ENCODE results near the gene MS4A4E.
"Not testable (repeated sequence)": the region's sequence is repeated elsewhere in the genome, so short reads cannot be mapped to it uniquely, and the experiment has no call there.

MS4A4E gene

DNA sequence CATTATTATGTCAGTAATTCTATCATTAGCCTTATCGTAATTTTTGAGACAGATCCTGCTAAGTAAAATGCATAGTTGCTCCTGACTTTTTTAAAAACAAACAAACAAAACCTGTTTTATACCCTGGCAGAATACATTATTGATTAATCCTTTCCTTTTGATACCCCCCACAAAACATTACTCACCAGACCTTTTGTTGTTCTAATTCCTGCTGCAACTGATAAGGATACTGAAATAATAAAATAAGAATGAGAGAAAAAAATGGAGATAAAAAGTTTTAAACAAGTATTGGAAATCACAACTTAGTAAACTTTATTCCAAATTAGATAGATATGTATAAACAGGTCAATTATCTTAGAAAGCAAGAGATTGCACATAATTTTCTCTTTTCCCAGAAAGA is 28.6 kb downstream of the MS4A4E start:
- no peaks in the 10 kb centered on the region for H3K36me3 ChIP-seq (ENCODE audit: insufficient read depth, low read length)
- 94% methylated on average over 1 of the region's 1 CpG for WGBS
- H3K27ac ChIP-seq (ENCODE audit: low read depth, low read length), result no peak overlapping the region
- H3K9ac ChIP-seq (ENCODE audit: low read depth, low read length), result no peak overlapping the region
- no peaks in the 10 kb centered on the region for H3K4me1 ChIP-seq (ENCODE audit: insufficient read depth, low read length)
- no peaks in the 10 kb centered on the region for H3K27me3 ChIP-seq (ENCODE audit: insufficient read depth, low read length)
- H3K9me3 ChIP-seq (ENCODE audit: insufficient read depth, low read depth, low read length), result no peaks in the 10 kb centered on the region
- no peak overlapping the region for H3K4me3 ChIP-seq (ENCODE audit: low read length)

DNA sequence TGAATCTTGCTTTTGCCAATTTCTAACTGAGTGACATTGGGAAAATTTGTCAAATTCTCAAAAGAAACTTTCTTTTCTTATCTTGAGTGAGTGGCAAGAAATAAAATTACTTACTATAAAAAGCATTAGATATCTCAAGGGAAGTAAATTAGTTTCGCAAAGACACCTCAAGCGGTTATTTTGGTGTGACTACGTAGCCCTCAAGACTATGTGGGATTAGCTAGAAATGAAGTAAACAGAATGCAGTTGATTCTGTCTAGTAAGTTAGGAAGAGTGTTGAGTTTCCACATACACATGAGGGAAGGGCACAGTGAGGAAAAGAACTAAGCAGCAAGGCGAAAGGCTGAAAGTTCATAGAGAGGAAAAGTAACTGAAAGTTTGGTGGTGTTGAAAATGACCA is 31.7 kb downstream of the MS4A4E start:
- Histone ChIP-seq H3K27ac (ENCODE audit: low read depth, low read length) (no peak overlapping the region), H3K9ac (ENCODE audit: low read depth, low read length) (no peak overlapping the region), H3K4me1 (ENCODE audit: insufficient read depth, low read length) (peaks cover 11% of the 10 kb centered on the region; the same call in 1 of the 2 replicates), H3K9me3 (ENCODE audit: insufficient read depth, low read depth, low read length) (no peaks in the 10 kb centered on the region), H3K27me3 (ENCODE audit: insufficient read depth, low read length) (no peaks in the 10 kb centered on the region), H3K4me3 (ENCODE audit: low read length) (no peak overlapping the region), H3K36me3 (ENCODE audit: insufficient read depth, low read length) (no peaks in the 10 kb centered on the region)
- WGBS, result 98% methylated on average over 4 of the region's 4 CpGs

DNA sequence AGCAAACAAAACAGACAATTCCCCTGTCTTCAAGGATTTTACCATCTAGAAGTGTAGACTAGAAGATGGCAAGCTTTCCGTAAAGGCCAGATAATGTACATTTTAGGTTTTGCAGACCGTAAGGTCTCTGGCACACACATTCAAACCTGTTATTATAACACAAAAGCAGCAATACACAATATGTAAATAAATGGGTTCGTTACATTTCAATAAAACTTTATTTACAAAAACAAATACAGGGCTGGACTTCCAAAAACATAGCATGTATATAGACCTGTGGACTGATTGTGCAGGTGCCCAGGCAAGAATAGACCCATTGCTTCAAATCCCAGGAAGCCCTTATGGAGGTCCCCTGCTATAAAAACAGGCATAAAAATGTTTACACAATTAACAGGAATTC is 33.0 kb downstream of the MS4A4E start:
- Histone ChIP-seq H3K27ac (ENCODE audit: low read depth, low read length) (no peak overlapping the region), H3K9me3 (ENCODE audit: insufficient read depth, low read depth, low read length) (no peaks in the 10 kb centered on the region), H3K27me3 (ENCODE audit: insufficient read depth, low read length) (no peaks in the 10 kb centered on the region), H3K36me3 (ENCODE audit: insufficient read depth, low read length) (no peaks in the 10 kb centered on the region), H3K4me3 (ENCODE audit: low read length) (no peak overlapping the region), H3K9ac (ENCODE audit: low read depth, low read length) (no peak overlapping the region), H3K4me1 (ENCODE audit: insufficient read depth, low read length) (peaks cover 11% of the 10 kb centered on the region; the same call in 1 of the 2 replicates)
- 97% methylated on average over 3 of the region's 3 CpGs for WGBS

DNA sequence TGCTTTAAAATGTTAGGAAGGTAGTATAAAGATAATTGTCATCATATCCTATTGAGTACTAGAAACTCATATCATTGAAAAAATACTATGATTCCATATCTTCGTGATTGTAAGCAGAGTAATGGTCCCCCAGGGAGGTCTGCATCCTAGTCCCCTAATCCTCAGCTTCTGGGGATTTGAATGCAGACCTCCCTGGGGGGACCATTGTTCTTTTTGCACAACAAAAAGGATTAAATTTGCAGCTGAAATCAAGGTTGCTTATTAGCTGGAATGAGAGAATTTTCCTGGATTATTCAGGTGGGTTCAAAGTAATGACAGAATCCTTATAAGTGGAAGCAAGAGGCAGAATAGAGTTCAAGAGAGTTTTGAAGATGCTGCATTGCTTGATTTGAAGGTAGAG is 34.0 kb downstream of the MS4A4E start:
- Histone ChIP-seq H3K4me1 (ENCODE audit: insufficient read depth, low read length) (peaks cover 11% of the 10 kb centered on the region; the same call in 1 of the 2 replicates), H3K4me3 (ENCODE audit: low read length) (no peak overlapping the region), H3K27me3 (ENCODE audit: insufficient read depth, low read length) (no peaks in the 10 kb centered on the region), H3K27ac (ENCODE audit: low read depth, low read length) (no peak overlapping the region), H3K9me3 (ENCODE audit: insufficient read depth, low read depth, low read length) (no peaks in the 10 kb centered on the region), H3K9ac (ENCODE audit: low read depth, low read length) (no peak overlapping the region), H3K36me3 (ENCODE audit: insufficient read depth, low read length) (no peaks in the 10 kb centered on the region)
- WGBS, result 31% methylated on average over 1 of the region's 1 CpG

DNA sequence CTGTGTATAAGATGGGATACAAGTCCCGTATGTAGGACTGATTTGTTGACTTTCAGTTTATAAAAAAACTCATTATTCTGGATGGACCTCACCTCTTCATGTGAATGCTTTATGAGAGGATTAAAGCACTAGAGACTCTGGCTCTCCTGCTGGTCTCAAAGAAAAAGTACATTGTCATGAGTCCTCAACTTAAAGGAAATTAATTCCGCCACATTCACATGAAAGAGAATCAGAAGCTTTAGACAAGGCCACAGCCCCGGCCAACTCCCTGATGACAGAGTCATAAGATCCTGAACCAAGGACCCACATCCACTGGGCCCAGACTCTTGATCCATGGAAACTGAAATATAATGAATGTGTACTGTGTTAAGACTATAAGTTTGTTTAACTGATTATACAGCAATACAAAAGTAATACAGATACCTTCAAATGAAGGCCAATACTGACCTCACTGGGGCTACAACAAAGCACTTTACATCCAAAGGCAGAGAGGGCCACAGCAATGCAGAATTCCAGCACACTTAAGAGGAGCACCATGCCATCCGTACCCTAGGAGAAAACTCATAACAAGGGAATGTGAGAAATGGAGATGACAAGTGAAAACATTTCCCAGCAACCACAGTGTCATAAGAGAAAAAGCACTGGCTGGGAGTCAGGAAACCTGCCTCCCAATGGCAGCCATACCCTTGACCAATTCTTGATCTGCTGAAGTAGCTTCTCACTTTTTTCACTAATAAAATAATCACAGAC is 34.6 kb downstream of the MS4A4E start:
- H3K36me3 ChIP-seq (ENCODE audit: insufficient read depth, low read length), result no peaks in the 10 kb centered on the region
- no peaks in the 10 kb centered on the region for H3K9me3 ChIP-seq (ENCODE audit: insufficient read depth, low read depth, low read length)
- 88% methylated on average over 2 of the region's 4 CpGs for WGBS
- no peak overlapping the region for H3K4me3 ChIP-seq (ENCODE audit: low read length)
- peaks cover 11% of the 10 kb centered on the region; the same call in 1 of the 2 replicates for H3K4me1 ChIP-seq (ENCODE audit: insufficient read depth, low read length)
- no peak overlapping the region for H3K27ac ChIP-seq (ENCODE audit: low read depth, low read length)
- H3K27me3 ChIP-seq (ENCODE audit: insufficient read depth, low read length), result no peaks in the 10 kb centered on the region
- no peak overlapping the region for H3K9ac ChIP-seq (ENCODE audit: low read depth, low read length)

DNA sequence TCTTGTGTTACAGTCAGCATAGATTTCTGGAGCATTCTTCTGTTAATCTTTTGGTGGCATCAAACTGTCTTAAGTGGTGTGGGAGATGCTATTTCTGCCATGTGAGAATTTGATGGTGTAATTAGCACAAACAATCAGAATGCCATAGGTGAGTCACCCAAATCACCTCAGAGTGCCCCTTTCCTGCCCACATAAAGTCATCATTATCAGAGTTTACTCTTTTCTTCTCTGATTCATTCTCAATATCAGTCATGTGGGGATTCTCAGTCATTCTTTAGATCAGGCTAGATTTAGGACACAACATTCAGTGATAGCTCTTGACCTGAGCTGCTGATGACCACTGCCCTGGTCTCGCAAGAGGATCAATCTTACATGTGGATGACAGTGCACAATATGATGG is 36.3 kb downstream of the MS4A4E start:
- H3K4me3 ChIP-seq (ENCODE audit: low read length), result no peak overlapping the region
- WGBS, result 93% methylated on average over 1 of the region's 1 CpG
- H3K27me3 ChIP-seq (ENCODE audit: insufficient read depth, low read length), result no peaks in the 10 kb centered on the region
- peaks cover 9% of the 10 kb centered on the region for H3K9me3 ChIP-seq (ENCODE audit: insufficient read depth, low read depth, low read length)
- H3K27ac ChIP-seq (ENCODE audit: low read depth, low read length), result no peak overlapping the region
- H3K9ac ChIP-seq (ENCODE audit: low read depth, low read length), result no peak overlapping the region
- peaks cover 11% of the 10 kb centered on the region; the same call in 1 of the 2 replicates for H3K4me1 ChIP-seq (ENCODE audit: insufficient read depth, low read length)
- no peaks in the 10 kb centered on the region for H3K36me3 ChIP-seq (ENCODE audit: insufficient read depth, low read length)

DNA sequence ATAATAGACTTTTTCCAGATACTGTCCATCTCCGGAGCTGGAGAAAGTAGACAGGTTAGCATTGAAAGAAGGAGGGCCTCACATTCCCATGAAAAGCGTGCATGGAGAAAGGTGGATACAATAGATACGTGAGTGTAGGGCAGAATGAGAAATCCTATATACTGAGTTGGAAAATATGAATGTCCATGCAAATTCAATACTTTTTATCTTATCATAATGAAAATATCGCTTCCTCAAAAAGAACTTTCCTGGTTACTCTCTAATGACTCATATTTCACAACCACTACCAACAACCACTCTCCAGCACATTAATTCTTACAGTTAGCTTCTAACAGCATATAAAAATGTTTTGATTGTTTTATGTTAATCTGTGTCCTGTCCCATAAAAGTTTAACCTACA is 38.0 kb downstream of the MS4A4E start:
- no peak overlapping the region for H3K9ac ChIP-seq (ENCODE audit: low read depth, low read length)
- no peak overlapping the region for H3K27ac ChIP-seq (ENCODE audit: low read depth, low read length)
- 90% methylated on average over 4 of the region's 4 CpGs for WGBS
- H3K36me3 ChIP-seq (ENCODE audit: insufficient read depth, low read length), result no peaks in the 10 kb centered on the region
- H3K4me3 ChIP-seq (ENCODE audit: low read length), result no peak overlapping the region
- peaks cover 11% of the 10 kb centered on the region; the same call in 1 of the 2 replicates for H3K4me1 ChIP-seq (ENCODE audit: insufficient read depth, low read length)
- no peaks in the 10 kb centered on the region for H3K27me3 ChIP-seq (ENCODE audit: insufficient read depth, low read length)
- H3K9me3 ChIP-seq (ENCODE audit: insufficient read depth, low read depth, low read length), result peaks cover 9% of the 10 kb centered on the region

DNA sequence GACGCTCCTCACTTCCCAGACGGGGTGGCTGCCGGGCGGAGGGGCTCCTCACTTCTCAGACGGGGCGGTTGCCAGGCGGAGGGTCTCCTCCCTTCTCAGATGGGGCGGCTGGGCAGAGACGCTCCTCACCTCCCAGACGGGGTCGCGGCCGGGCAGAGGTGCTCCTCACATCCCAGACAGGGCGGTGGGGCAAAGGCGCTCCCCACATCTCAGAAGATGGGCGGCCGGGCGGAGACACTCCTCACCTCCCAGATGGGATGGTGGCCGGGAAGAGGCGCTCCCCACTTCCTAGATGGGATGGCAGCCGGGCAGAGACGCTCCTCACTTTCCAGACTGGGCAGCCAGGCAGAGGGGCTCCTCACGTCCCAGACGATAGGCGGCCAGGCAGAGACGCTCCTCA is 41.6 kb downstream of the MS4A4E start:
- not testable (repeated sequence) for H3K9me3 ChIP-seq (ENCODE audit: insufficient read depth, low read depth, low read length); H3K4me1 ChIP-seq (ENCODE audit: insufficient read depth, low read length); H3K9ac ChIP-seq (ENCODE audit: low read depth, low read length); H3K4me3 ChIP-seq (ENCODE audit: low read length); H3K27ac ChIP-seq (ENCODE audit: low read depth, low read length); H3K27me3 ChIP-seq (ENCODE audit: insufficient read depth, low read length); H3K36me3 ChIP-seq (ENCODE audit: insufficient read depth, low read length)
- WGBS, result 95% methylated on average over 19 of the region's 26 CpGs

DNA sequence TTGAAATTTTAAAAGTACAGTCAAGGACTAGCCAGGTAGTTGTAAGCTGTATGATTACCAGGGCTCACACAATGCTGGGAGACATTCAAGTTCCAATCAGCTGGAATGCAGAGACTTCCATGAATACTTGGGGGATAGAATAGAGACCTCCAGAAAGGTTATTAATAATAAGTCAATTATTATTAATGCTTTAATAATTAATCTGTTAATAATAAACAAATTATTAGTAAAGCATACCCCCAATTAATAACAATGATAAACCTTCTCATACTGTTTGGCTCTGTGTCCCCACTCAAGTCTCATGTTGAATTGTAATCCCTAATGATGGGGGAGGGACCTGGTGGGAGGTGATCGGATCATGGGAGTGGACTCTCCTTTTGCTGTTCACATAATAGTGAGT is 45.5 kb downstream of the MS4A4E start:
- peaks cover 4% of the 10 kb centered on the region; the same call in 1 of the 2 replicates for H3K4me1 ChIP-seq (ENCODE audit: insufficient read depth, low read length)
- WGBS, result 100% methylated on average over 1 of the region's 1 CpG
- peaks cover 7% of the 10 kb centered on the region for H3K9me3 ChIP-seq (ENCODE audit: insufficient read depth, low read depth, low read length)
- H3K27me3 ChIP-seq (ENCODE audit: insufficient read depth, low read length), result no peaks in the 10 kb centered on the region
- no peak overlapping the region for H3K9ac ChIP-seq (ENCODE audit: low read depth, low read length)
- no peak overlapping the region for H3K4me3 ChIP-seq (ENCODE audit: low read length)
- H3K36me3 ChIP-seq (ENCODE audit: insufficient read depth, low read length), result no peaks in the 10 kb centered on the region
- H3K27ac ChIP-seq (ENCODE audit: low read depth, low read length), result no peak overlapping the region

DNA sequence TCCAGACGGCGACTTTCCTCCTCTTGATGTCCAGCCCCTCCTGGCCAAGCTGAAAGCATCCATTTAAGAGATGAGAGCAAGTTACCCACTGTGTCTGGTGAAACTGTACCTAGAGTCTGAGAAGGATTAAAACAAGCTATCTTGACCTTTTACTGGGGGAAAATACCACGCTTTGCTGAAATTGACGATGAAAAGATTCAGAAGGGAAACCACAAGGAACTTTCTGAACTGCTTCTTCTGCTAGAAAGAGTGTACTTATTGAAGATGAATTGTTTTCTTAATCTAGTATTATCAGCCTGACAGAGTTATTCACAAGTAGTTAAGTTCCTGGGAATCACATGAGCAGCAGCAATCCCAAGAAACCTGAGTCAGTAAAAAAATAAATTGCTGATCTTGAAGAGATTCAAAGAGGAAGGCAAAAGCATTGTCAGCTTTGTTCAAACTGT is 47.0 kb downstream of the MS4A4E start:
- 88% methylated on average over 4 of the region's 4 CpGs for WGBS
- no peaks in the 10 kb centered on the region for H3K36me3 ChIP-seq (ENCODE audit: insufficient read depth, low read length)
- H3K9ac ChIP-seq (ENCODE audit: low read depth, low read length), result no peak overlapping the region
- peaks cover 4% of the 10 kb centered on the region; the same call in 1 of the 2 replicates for H3K4me1 ChIP-seq (ENCODE audit: insufficient read depth, low read length)
- H3K27me3 ChIP-seq (ENCODE audit: insufficient read depth, low read length), result no peaks in the 10 kb centered on the region
- no peak overlapping the region for H3K27ac ChIP-seq (ENCODE audit: low read depth, low read length)
- no peak overlapping the region for H3K4me3 ChIP-seq (ENCODE audit: low read length)
- no peaks in the 10 kb centered on the region; the same call in 1 of the 2 replicates for H3K9me3 ChIP-seq (ENCODE audit: insufficient read depth, low read depth, low read length)

DNA sequence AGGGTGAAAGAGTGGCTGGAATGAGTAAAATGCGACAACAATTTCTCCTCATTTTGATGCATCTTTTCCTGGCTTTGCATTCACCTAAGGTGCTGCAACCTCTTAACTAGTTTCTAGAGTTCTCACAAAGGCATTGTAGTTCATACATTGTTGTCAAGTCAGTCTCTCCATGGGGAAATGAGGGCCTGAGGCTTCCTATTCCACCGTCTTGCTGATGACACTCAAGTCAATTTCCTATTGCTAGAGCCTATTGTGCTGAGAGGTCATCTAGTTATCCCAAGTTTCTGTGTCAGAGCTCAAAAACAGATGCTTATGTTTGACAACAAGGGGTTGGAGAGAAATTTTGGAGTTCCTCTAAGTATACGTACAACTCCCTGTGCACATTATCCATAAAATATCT is 48.4 kb downstream of the MS4A4E start:
- Histone ChIP-seq H3K9me3 (ENCODE audit: insufficient read depth, low read depth, low read length) (no peaks in the 10 kb centered on the region; the same call in 1 of the 2 replicates), H3K27me3 (ENCODE audit: insufficient read depth, low read length) (no peaks in the 10 kb centered on the region), H3K27ac (ENCODE audit: low read depth, low read length) (no peak overlapping the region), H3K4me3 (ENCODE audit: low read length) (no peak overlapping the region), H3K9ac (ENCODE audit: low read depth, low read length) (no peak overlapping the region), H3K36me3 (ENCODE audit: insufficient read depth, low read length) (no peaks in the 10 kb centered on the region), H3K4me1 (ENCODE audit: insufficient read depth, low read length) (peaks cover 4% of the 10 kb centered on the region; the same call in 1 of the 2 replicates)
- 58% methylated on average over 3 of the region's 3 CpGs for WGBS
